HG02840 (cell line): Measurements from ENCODE around the gene HASPIN.

Experiments
- ATAC-seq: cut with Tn5 transposase; IDR thresholded peaks from one replicate; pipeline ENCODE4 v1.9.1; 2021; ENCODE audit warnings: mild to moderate bottlenecking, moderate library complexity, moderate number of reproducible peaks; ENCODE audit not compliant: unreplicated experiment, low FRiP score

The HASPIN gene

GRCh38 chr17:3762922-3763776 lies 39.4 kb downstream of the HASPIN start:
- no peak for ATAC-seq

GRCh38 chr17:3763777-3764170 lies 40.1 kb downstream of the HASPIN start:
- ATAC-seq: no peak

DNA sequence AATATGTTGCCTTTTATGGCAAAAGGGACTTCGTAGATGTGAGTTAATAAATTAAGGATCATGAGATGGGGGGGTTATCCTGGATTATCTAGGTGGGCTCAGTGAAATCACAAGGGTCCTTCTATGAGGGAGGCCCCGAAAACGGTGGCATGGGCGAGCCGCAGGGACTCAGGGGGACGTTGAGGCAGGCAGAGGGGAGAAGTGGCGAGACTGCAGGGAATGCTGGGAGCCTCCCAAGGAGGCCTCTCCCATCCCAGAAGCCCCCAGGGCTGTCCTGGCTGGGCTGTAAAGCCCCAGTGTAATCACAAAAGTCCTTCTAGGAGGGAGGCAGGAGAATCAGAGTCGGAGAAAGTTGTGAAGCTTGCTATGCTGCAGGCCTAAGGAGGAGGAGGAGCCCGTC lies 42.3 kb downstream of the HASPIN start:
- no peak for ATAC-seq

DNA sequence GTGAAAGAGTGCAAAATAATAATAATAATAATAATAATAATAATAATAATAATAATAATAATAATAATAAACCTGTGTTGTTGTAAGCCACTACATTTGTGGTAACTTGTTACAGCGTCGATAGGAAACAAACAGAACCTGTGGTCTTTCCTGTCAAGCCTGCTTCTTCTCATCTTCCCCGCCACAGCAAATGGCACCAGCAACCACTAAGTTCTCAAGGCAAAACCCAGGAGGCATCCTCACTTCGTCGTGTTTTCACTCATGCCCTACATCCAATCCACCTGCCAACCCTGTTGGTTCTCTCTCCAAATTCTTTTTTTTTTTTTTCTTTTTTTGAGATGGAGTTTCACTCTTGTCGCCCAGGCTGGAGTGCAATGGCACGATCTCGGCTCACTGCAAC lies 43.1 kb downstream of the HASPIN start:
- no peak for ATAC-seq

DNA sequence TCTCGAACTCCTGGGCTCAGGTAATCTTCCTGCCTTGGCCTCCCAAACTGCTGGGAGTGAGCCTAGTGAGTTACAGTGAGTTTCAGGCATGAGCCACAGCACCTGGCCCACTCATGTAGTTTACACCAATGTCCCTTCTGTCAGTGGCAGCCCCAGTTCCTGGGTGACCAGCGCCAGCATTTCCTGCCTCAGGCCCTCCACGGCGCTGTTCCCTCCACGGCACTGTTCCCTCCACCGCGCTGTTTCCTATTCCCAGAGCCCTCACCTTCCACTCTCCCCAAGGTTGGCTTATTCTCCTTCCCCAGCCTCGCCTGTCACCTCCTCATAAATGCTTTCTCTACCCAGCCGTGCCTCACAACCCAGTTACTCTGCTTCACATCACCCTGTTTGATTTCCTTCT lies 44.6 kb downstream of the HASPIN start:
- ATAC-seq: no peak

DNA sequence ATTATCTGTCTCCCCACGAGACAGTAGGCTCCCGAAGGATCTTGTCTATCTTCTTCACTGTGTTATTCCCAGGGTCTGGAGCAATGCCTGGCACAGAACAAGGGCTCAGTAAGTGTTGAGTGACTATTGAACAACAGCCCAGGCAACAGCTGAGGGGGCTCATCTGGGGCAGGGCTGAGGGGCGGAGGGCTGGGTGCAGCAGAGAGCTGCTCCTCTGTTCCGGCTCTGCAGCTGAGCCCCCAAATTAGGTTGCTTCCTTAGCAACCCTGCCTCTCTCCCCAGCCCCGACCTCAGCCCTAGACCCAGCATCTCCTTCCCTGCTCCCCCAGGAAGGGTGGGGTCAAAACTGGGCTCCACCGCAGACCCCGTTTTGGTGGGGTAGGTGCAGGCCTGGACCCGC lies 45.1 kb downstream of the HASPIN start:
- ATAC-seq: no peak

- ATAC-seq: no peak
These were observed 46.8 kb downstream of the HASPIN start for GRCh38 chr17:3770466-3770865.

DNA sequence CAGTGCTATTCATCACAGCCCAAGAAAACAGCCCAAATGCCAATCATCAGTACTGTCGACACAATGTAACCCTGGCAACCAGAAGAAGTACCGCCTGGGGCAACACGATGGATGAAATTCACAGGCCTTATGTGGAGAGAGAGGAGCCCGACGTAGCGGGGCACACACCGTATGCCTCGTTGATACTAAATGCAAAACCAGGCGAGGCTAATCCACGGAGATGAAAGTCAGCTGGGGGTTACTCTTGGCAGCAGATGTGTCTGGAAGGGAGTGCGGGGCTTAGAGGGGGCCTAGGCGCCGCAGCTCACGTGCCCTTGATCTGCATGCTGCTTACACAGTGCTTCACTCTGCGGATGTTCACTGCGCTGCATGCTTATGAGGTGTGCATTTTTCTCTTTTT lies 47.4 kb downstream of the HASPIN start:
- no peak for ATAC-seq

DNA sequence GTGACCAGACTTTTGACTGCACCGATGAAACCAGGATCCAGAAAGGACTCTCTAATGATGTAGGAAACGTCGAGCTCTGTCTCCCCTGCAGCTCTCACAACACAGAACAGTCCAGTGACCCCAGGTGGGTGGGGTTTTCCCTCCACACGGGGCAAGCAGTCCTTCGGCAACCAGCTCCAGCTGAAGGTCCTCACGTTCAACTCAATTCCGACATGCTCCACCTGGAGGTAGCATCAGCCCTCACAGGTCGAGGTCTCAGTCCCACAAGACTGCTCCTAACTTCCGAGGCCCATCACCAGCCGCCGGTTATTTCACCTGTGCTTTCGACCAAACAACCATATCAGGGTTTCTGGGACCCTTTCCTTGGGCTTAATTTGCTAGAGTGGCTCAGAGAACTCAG lies 49.1 kb downstream of the HASPIN start:
- ATAC-seq: no peak

DNA sequence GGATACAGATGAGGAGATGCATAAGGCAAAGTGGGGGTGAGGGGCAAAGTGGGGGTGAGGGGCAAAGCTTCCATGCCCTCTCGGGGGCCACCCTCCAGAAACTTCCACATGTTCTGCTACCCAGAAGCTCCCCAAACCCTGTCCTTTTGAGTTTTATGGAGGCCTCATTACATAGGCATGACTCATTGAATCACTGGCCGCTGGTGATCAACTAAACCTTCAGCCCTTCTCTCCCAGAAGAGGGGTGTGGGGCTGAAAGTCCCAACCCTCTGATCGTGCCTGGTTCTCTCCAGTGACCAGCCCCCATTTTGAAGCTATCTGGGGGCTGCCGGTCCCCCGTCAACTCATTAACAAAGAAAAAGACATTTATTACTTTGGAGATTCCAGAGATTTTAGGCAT lies 49.8 kb downstream of the HASPIN start:
- no peak for ATAC-seq

DNA sequence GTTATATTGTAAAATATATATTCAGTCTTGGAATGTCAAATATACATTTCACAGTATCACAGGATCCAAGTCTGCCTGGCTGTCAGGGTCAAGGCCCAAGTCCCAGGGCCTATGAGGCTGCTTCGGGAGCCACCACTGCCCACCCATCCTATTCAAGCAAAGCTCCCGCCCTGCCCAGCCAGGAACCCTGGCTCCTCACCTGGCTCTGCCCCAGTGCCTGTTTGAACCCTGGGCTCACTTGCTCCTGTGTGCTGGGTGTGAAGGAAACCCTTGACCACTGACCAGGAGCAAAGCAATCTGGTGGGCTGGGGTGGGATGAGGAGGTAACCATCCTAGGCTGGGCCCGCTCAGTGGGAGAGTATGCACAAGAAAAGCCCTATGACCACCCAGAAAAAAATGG lies 50.3 kb downstream of the HASPIN start:
- ATAC-seq: no peak
